ENCODE results near the gene MCTP1. TPM values are rescaled to one million over a fixed set of nuclear protein-coding genes. Genes with fewer than 3 reads are reported as not detected.

Gene MCTP1
- total RNA-seq, 2 donors from 2014 or later = 22.1 to 256 TPM

GRCh38 chr5:94893412-94894135 is 391.3 kb downstream of the MCTP1 start:
- H3K36me3 ChIP-seq = no peaks in the 10 kb centered on the region
- no peaks in the 10 kb centered on the region for H3K4me1 ChIP-seq (ENCODE audit: control insufficient read depth in 1 of 2, low read depth in 2 of 2)
- H3K27me3 ChIP-seq (replicated peaks; ENCODE audit: insufficient read depth) = no peaks in the 10 kb centered on the region
- no peaks in the 10 kb centered on the region for H3K9me3 ChIP-seq
- H3K4me3 ChIP-seq = no peak overlapping the region
- DNase-seq (ENCODE audit: low spot score) (no peak), ATAC-seq (ENCODE audit: insufficient number of reproducible peaks, low FRiP score, low read depth) (no peak)
- H3K27ac ChIP-seq = no peak overlapping the region
- TF ChIP-seq CTCF (IDR thresholded peaks at IDR 0.05) = no peak

- no peak for TF ChIP-seq CTCF (IDR thresholded peaks at IDR 0.05)
- H3K4me3 ChIP-seq = no peak overlapping the region
- no peaks in the 10 kb centered on the region for H3K9me3 ChIP-seq
- no peak overlapping the region for H3K27ac ChIP-seq
- no peak for DNase-seq (ENCODE audit: low spot score)
- no peaks in the 10 kb centered on the region for H3K36me3 ChIP-seq
- no peaks in the 10 kb centered on the region for H3K4me1 ChIP-seq (ENCODE audit: control insufficient read depth in 1 of 2, low read depth in 2 of 2)
- ATAC-seq (ENCODE audit: insufficient number of reproducible peaks, low FRiP score, low read depth) = no peak
- no peaks in the 10 kb centered on the region for H3K27me3 ChIP-seq (replicated peaks; ENCODE audit: insufficient read depth)
Observed at GRCh38 chr5:94891972-94892371, 392.9 kb downstream of the MCTP1 start.

- ATAC-seq (ENCODE audit: insufficient number of reproducible peaks, low FRiP score, low read depth) = no peak
- Histone ChIP-seq H3K4me1 (ENCODE audit: control insufficient read depth in 1 of 2, low read depth in 2 of 2) (no peaks in the 10 kb centered on the region), H3K27ac (no peak overlapping the region), H3K36me3 (no peaks in the 10 kb centered on the region), H3K4me3 (no peak overlapping the region), H3K9me3 (no peaks in the 10 kb centered on the region), H3K27me3 (replicated peaks; ENCODE audit: insufficient read depth) (no peaks in the 10 kb centered on the region)
- no peak for DNase-seq (ENCODE audit: low spot score)
- TF ChIP-seq CTCF (IDR thresholded peaks at IDR 0.05) = no peak
Observed at GRCh38 chr5:94891565-94891964, 393.3 kb downstream of the MCTP1 start.

GRCh38 chr5:94890907-94891306 is 394.0 kb downstream of the MCTP1 start:
- H3K27me3 ChIP-seq (replicated peaks; ENCODE audit: insufficient read depth) = no peaks in the 10 kb centered on the region
- H3K27ac ChIP-seq = no peak overlapping the region
- no peaks in the 10 kb centered on the region for H3K36me3 ChIP-seq
- H3K9me3 ChIP-seq = no peaks in the 10 kb centered on the region
- no peaks in the 10 kb centered on the region for H3K4me1 ChIP-seq (ENCODE audit: control insufficient read depth in 1 of 2, low read depth in 2 of 2)
- H3K4me3 ChIP-seq = no peak overlapping the region
- TF ChIP-seq CTCF (IDR thresholded peaks at IDR 0.05) = no peak
- no peak for ATAC-seq (ENCODE audit: insufficient number of reproducible peaks, low FRiP score, low read depth)
- no peak for DNase-seq (ENCODE audit: low spot score)

- no peak for TF ChIP-seq CTCF (IDR thresholded peaks at IDR 0.05)
- no peaks in the 10 kb centered on the region for H3K4me1 ChIP-seq (ENCODE audit: control insufficient read depth in 1 of 2, low read depth in 2 of 2)
- no peak overlapping the region for H3K27ac ChIP-seq
- no peaks in the 10 kb centered on the region for H3K27me3 ChIP-seq (replicated peaks; ENCODE audit: insufficient read depth)
- no peaks in the 10 kb centered on the region for H3K36me3 ChIP-seq
- DNase-seq (ENCODE audit: low spot score) (no peak), ATAC-seq (ENCODE audit: insufficient number of reproducible peaks, low FRiP score, low read depth) (no peak)
- H3K4me3 ChIP-seq = no peak overlapping the region
- H3K9me3 ChIP-seq = no peaks in the 10 kb centered on the region
Observed at GRCh38 chr5:94888674-94889073, 396.2 kb downstream of the MCTP1 start.
